HEK293T (cell line): ENCODE data around the gene RPL39.
"Not testable (repeated sequence)": the region's sequence is repeated elsewhere in the genome, so short reads cannot be mapped to it uniquely, and the experiment has no call there.

Source experiments
- CTCF ChIA-PET: fragments of 350-600 bp; formaldehyde crosslinking; extraction: SDS; loops from one replicate; lab custom pipeline; 2021; ENCODE audit warnings: antibody characterized with exemption, inconsistent platforms; lab: Yijun Ruan, JAX
- POLR2A ChIA-PET: fragments of 350-600 bp; formaldehyde crosslinking; extraction: SDS; loops from one replicate; lab custom pipeline; 2020; ENCODE audit warnings: antibody characterized with exemption, inconsistent platforms; lab: Yijun Ruan, JAX
- DNase-seq: peaks from one replicate; pipeline ENCODE4 v3.0.0; 2012; ENCODE audit warnings: mixed read lengths; ENCODE audit errors: extremely low spot score
- ARNT ChIP-seq: fragments of 450-650 bp; IDR thresholded peaks from 2 replicates; pipeline ENCODE4 v1.6.1; 2017; ENCODE audit warnings: mild to moderate bottlenecking
- BHLHE40 ChIP-seq: fragments of 450-650 bp; IDR thresholded peaks from 2 replicates; pipeline ENCODE4 v1.6.1; 2016; ENCODE audit warnings: mild to moderate bottlenecking, moderate library complexity, borderline replicate concordance
- CTBP1 ChIP-seq: fragments of 450-650 bp; IDR thresholded peaks from 2 replicates; pipeline ENCODE4 v1.6.1; 2016; ENCODE audit warnings: borderline replicate concordance
- ELF4 ChIP-seq: fragments of 450-650 bp; IDR thresholded peaks from 2 replicates; pipeline ENCODE4 v1.6.1; 2017; ENCODE audit warnings: antibody characterized with exemption
- FOXA1 ChIP-seq: fragments of 450-650 bp; IDR thresholded peaks from 2 replicates; pipeline ENCODE4 v1.6.1; 2016; ENCODE audit warnings: mild to moderate bottlenecking
- FOXK2 ChIP-seq: fragments of 450-650 bp; IDR thresholded peaks from 2 replicates; pipeline ENCODE4 v1.6.1; 2016; ENCODE audit warnings: mild to moderate bottlenecking
- FOXM1 ChIP-seq: fragments of 450-650 bp; IDR thresholded peaks from 2 replicates; pipeline ENCODE4 v1.6.1; 2017; ENCODE audit warnings: mild to moderate bottlenecking, borderline replicate concordance
- HDGF ChIP-seq: fragments of 450-650 bp; IDR thresholded peaks from 2 replicates; pipeline ENCODE4 v1.6.1; 2017; ENCODE audit warnings: antibody characterized with exemption, borderline replicate concordance
- L3MBTL2 ChIP-seq: fragments of 450-650 bp; conservative IDR thresholded peaks from 2 replicates; pipeline ENCODE4 v1.6.1; 2016; ENCODE audit warnings: mild to moderate bottlenecking
- LEF1 ChIP-seq: fragments of 450-650 bp; IDR thresholded peaks from 2 replicates; pipeline ENCODE4 v1.6.1; 2017; ENCODE audit warnings: mild to moderate bottlenecking, borderline replicate concordance
- NFRKB ChIP-seq: fragments of 450-650 bp; IDR thresholded peaks from 2 replicates; pipeline ENCODE4 v1.6.1; 2016; ENCODE audit warnings: mild to moderate bottlenecking, moderate library complexity
- SP1 ChIP-seq: fragments of 450-650 bp; IDR thresholded peaks from 2 replicates; pipeline ENCODE4 v1.6.1; 2017
- SUZ12 ChIP-seq: fragments of 450-650 bp; IDR thresholded peaks from 2 replicates; pipeline ENCODE4 v1.6.1; 2016; ENCODE audit warnings: mild to moderate bottlenecking
- TARDBP ChIP-seq: fragments of 450-650 bp; IDR thresholded peaks from 2 replicates; pipeline ENCODE4 v1.6.1; 2016
- ZNF384 ChIP-seq: fragments of 450-650 bp; IDR thresholded peaks from 2 replicates; pipeline ENCODE4 v1.6.1; 2016
- TF ChIP-seq, protein P1 (sequence below): fragments of 450-650 bp; IDR thresholded peaks from 2 replicates; pipeline ENCODE4 v1.6.1; 2016

Gene RPL39

DNA sequence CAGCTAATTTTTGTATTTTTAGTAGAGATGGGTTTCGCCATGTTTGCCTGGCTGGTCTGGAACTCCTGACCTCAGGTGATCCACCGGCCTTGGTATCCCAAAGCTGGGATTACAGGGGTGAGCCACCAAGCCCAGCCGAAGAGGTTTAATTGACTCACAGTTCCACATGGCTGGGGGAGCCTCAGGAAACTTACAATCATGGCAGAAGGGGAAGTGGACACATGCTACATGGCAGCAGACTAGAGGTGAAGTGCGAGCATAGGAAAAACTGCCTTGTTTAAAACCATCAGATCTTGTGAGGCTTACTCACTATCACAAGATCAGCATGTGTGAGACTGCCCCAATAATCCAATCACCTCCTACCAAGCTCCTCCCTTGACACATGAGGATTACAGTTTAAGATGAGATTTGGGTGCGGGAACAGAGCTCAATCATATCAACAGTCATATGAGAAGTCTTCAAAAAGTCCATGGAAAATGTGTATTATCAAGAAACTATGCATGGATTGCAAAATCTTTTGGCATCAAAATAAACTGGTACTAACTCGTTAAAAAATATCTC is 25.8 kb upstream of the RPL39 start:
- no peak for DNase-seq
- ChIA-PET POLR2A (interaction anchor here (1.5 kb wide), 1 partner anchor 25 kb away, joined by 5 read pairs; the partner anchor contains the start of gene RPL39), CTCF (interaction anchor here (0.8 kb wide), 1 partner anchor 63 kb away, joined by 3 read pairs; no protein-coding TSS in a partner anchor)
- TF ChIP-seq FOXA1 (no peak), LEF1 (no peak), BHLHE40 (no peak), ARNT (no peak), NFRKB (no peak), SUZ12 (no peak), ZNF384 (no peak), FOXM1 (no peak), ELF4 (no peak)

DNA sequence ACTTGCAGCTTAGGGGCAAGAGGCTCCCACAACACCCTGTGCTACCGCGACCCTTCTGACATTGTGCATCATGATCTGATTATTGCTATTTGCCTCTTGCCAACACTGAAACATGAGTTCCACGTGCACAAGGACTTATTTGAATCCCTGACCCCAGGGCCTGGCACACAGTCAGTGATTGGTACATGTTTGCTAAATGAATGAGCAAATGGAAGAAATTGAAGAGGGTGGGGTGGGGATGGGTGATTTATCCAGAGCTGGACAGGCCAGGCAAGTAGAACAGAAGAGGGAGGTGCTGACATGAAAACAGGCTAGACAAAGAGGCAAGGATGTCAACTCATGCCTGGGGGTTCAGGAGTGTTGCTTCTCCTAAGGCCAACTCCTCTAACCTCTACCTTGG is 24.9 kb upstream of the RPL39 start:
- ChIA-PET CTCF (interaction anchor here (0.6 kb wide), 1 partner anchor 63 kb away, joined by 4 read pairs; no protein-coding TSS in a partner anchor), POLR2A (no interaction called here)
- no peak for DNase-seq
- no peak for TF ChIP-seq TARDBP

DNA sequence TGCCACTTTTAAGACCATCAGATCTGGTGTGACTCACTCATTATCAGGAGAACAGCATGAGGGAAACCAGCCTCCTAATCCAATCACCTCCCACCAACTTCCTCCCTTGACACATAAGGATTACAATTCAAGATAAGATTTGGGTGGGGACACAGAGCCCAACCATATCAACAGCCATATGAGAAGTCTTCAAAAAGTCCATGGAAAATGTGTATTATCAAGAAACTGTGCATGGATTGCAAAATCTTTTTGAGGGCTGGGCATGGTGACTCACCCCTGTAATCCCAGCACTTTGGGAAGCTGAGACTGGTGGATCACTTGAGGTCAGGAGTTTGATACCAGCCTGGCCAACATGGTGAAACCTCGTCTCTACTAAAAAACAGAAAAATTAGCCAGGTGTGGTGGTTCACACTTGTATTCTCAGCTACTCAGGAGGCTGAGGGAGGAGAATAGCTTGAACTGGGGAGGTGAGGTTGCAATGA is 17.8 kb upstream of the RPL39 start:
- no peak for DNase-seq
- POLR2A ChIA-PET: interaction anchor here (2.9 kb wide), 1 partner anchor 17 kb away, joined by 16 read pairs; the partner anchor contains the start of gene RPL39
- CTCF ChIA-PET: no interaction called here
- no peak for TF ChIP-seq ELF4
- TF ChIP-seq, protein P1, sequence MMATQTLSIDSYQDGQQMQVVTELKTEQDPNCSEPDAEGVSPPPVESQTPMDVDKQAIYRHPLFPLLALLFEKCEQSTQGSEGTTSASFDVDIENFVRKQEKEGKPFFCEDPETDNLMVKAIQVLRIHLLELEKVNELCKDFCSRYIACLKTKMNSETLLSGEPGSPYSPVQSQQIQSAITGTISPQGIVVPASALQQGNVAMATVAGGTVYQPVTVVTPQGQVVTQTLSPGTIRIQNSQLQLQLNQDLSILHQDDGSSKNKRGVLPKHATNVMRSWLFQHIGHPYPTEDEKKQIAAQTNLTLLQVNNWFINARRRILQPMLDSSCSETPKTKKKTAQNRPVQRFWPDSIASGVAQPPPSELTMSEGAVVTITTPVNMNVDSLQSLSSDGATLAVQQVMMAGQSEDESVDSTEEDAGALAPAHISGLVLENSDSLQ: no peak
- TF ChIP-seq FOXK2: no peak
- TF ChIP-seq CTBP1: no peak
- no peak for TF ChIP-seq SP1
- TF ChIP-seq ZNF384: no peak

DNA sequence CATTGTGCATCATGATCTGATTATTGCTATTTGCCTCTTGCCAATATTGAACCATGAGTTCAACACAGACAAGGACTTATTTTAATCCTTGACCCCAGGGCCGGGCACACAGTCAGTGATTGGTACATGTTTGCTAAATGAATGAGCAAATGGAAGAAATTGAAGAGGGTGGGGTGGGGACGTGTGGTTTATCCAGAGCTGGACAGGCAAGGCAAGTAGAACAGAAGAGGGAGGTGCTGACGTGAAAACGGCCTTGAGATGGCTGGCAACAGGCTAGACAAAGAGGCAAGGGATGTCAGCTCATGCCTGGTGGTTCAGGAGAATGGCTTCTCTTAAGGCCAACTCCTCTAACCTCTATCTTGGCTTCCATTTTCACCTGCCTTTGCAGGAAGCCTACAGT is 17.0 kb upstream of the RPL39 start:
- POLR2A ChIA-PET: interaction anchor here (2.9 kb wide), 1 partner anchor 17 kb away, joined by 16 read pairs; the partner anchor contains the start of gene RPL39
- DNase-seq, CTCF ChIA-PET: not testable (repeated sequence)

DNA sequence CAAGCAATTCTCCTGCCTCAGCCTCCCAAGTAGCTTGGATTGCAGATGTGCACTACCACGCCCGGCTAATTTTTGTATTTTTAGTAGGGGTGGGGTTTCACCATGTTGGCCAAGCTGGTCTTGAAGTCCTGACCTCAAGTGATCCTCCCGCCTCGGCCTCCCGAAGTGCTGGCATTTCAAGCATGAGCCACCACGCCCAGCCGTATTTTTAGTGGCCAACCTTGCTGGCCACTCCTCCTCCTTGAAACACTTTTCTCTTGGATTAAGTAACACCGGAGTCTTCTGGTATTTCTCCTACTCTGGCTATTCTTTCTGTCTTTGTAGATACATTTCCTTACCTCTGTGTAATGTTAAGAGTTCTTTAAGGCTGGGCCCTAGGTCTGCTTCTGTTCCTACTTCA is 11.1 kb upstream of the RPL39 start:
- ChIA-PET POLR2A (interaction anchor here (1.3 kb wide), 1 partner anchor 11 kb away, joined by 3 read pairs; the partner anchor contains the start of gene RPL39), CTCF (interaction anchor here (0.7 kb wide), 1 partner anchor 548 kb away, joined by 3 read pairs; no protein-coding TSS in a partner anchor)
- TF ChIP-seq SUZ12 (no peak), BHLHE40 (no peak), LEF1 (no peak), L3MBTL2 (no peak), CTBP1 (no peak), TARDBP (no peak), FOXK2 (no peak), ZNF384 (no peak), NFRKB (no peak), FOXM1 (no peak), SP1 (no peak), HDGF (no peak), ARNT (no peak), FOXA1 (no peak), ELF4 (no peak)
- TF ChIP-seq, protein P1: no peak
- no peak for DNase-seq

DNA sequence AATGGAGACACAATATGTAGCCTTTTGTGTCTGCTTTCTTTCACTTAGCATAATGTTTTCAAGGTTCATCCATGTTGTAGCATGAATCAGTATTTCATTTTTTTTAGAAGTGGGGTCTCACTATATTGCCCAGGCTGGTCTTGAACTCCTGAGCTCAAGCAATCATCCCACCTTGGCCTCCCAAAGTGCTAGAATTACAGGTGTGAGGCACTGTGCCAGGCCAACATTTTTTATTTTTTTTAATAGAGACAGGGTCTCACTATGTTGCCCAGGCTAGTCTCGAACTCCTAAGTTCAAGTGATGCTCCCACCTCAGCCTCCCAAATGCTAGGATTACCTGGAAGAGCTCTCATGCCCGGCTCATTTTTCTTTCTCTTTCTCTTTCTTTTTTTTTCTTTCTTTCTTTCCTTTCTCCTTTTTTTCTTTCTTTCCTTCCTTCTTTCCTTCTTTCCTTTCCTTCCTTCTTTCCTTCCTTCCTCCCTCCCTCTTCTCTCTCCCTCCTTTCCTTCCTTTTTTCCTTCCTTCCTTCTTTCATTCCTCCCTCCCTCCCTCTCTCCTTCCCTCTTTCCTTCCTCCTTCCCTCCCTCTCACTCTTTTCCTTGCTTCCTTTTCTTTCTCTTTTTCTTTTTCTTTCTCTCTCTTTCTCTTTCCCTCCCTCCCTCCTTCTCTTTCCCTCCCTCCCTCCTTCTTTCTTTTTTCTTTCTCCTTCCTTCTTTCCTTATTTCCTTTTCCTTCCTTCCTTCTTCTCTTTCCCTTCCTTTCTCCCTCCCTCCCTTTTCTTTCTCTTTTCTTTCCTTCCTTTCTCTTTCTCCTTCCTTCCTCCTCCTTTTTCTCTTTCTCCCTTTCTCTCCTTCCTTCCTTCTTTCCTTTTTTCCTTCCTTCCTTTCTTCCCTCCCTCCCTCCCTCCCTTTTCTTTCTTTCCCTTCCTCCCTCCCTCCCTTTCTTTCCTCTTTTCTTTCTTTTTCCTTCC is 10.1 kb upstream of the RPL39 start:
- ChIA-PET CTCF (no interaction called here), POLR2A (interaction anchor here (1.3 kb wide), 1 partner anchor 10 kb away, joined by 3 read pairs; the partner anchor contains the start of gene RPL39)
- DNase-seq: no peak
- no peak for TF ChIP-seq FOXM1
- TF ChIP-seq SUZ12: no peak
- TF ChIP-seq HDGF: no peak
- TF ChIP-seq SP1: no peak
- no peak for TF ChIP-seq L3MBTL2
- no peak for TF ChIP-seq FOXK2
- no peak for TF ChIP-seq CTBP1
- no peak for TF ChIP-seq ZNF384
- TF ChIP-seq BHLHE40: no peak
- no peak for TF ChIP-seq NFRKB
- no peak for TF ChIP-seq ELF4
- no peak for TF ChIP-seq FOXA1
- no peak for TF ChIP-seq TARDBP
- TF ChIP-seq, protein P1: no peak
